A673 (cell line): ENCODE measurements around the gene RAET1E. TPM values are rescaled to one million over a fixed set of nuclear protein-coding genes. Genes with fewer than 3 reads are reported as not detected.
"Not testable (repeated sequence)": the region's sequence is repeated elsewhere in the genome, so short reads cannot be mapped to it uniquely, and the experiment has no call there.

Experiments used
- BruUV-seq: library from RNA; stranded (reverse); fragments of 400-500 nt; replicated peaks from 2 replicates; lab custom pipeline; 2021; lab: Mats Ljungman, UMichigan
- CTCF ChIA-PET: fragments of 300-600 bp; sonication (Branson Sonifier 250); formaldehyde crosslinking; loops from one replicate; lab custom pipeline; 2022; ENCODE audit warnings: antibody characterized with exemption; lab: Charles Lee
- POLR2A ChIA-PET: fragments of 300-600 bp; sonication (Branson Sonifier 250); formaldehyde crosslinking; loops from one replicate; lab custom pipeline; 2022; ENCODE audit warnings: antibody characterized with exemption; ENCODE audit not compliant: low non-redundant PET; lab: Charles Lee
- DNase-seq: peaks from one replicate; pipeline ENCODE4 v3.0.0-alpha.2; 2015; ENCODE audit warnings: low spot score
- H3K27ac ChIP-seq: fragments of 200-600 bp; sonication (generic); 2 replicates; pipeline ENCODE4 v1.5.1; 2016; ENCODE audit warnings: mixed run types, low read depth, mild to moderate bottlenecking, mixed read lengths, antibody characterized with exemption, low read length; ENCODE audit not compliant: poor library complexity, severe bottlenecking
- H3K27me3 ChIP-seq: fragments of 200-600 bp; sonication (generic); replicated peaks from 2 replicates; pipeline ENCODE4 v1.6.1; 2017; ENCODE audit warnings: mixed run types, low read depth, mild to moderate bottlenecking, mixed read lengths, antibody characterized with exemption, low read length; ENCODE audit not compliant: insufficient read depth, poor library complexity
- H3K36me3 ChIP-seq: fragments of 200-600 bp; sonication (generic); 2 replicates; pipeline ENCODE4 v1.6.1; 2016; ENCODE audit warnings: mixed run types, mild to moderate bottlenecking, mixed read lengths, antibody characterized with exemption, low read length; ENCODE audit not compliant: insufficient read depth, poor library complexity, severe bottlenecking
- H3K4me1 ChIP-seq: fragments of 200-600 bp; sonication (generic); 2 replicates; pipeline ENCODE4 v1.6.1; 2017; ENCODE audit warnings: mixed run types, mild to moderate bottlenecking, mixed read lengths, antibody characterized with exemption, low read length; ENCODE audit not compliant: insufficient read depth, poor library complexity, severe bottlenecking
- H3K4me3 ChIP-seq: fragments of 200-600 bp; sonication (generic); 2 replicates; pipeline ENCODE4 v1.5.1; 2016; ENCODE audit warnings: low read depth, mixed run types, mild to moderate bottlenecking, mixed read lengths, low read length; ENCODE audit not compliant: poor library complexity, severe bottlenecking
- H3K9me3 ChIP-seq: fragments of 200-600 bp; sonication (generic); 2 replicates; pipeline ENCODE4 v1.6.1; 2016; ENCODE audit warnings: mixed run types, low read depth, mild to moderate bottlenecking, mixed read lengths, antibody characterized with exemption, low read length; ENCODE audit not compliant: poor library complexity, severe bottlenecking
- CTCF ChIP-seq: fragments of 300-800, 200-600 bp; sonication (generic); conservative IDR thresholded peaks from 2 replicates; pipeline ENCODE4 v1.5.1; 2017; ENCODE audit warnings: low read depth, mild to moderate bottlenecking, antibody characterized with exemption, low read length, moderate library complexity, mixed read lengths
- EZH2 ChIP-seq: fragments of 200-600 bp; sonication (generic); IDR thresholded peaks from 2 replicates; pipeline ENCODE4 v1.6.1; 2017; ENCODE audit warnings: borderline replicate concordance, low read depth, mild to moderate bottlenecking, mixed read lengths, antibody characterized with exemption, low read length; ENCODE audit not compliant: poor library complexity, severe bottlenecking
- intact Hi-C: fragments of 100-400 bp; cut with micrococcal nuclease; formaldehyde crosslinking; loops from one replicate; pipeline ENCODE4 v1.10.0; 2022; ENCODE audit not compliant: unreplicated experiment
- total RNA-seq: library from RNA; stranded (reverse); gene quantifications from 2 replicates; pipeline ENCODE4 v1.2.3, GENCODE V29; 2021

The RAET1E gene
- total RNA-seq, 1 experiment from 2014 or later: 3.2 TPM

GRCh38 chr6:149855741-149856140 lies 42.2 kb downstream of the RAET1E start:
- peaks cover 57% of the 10 kb centered on the region for H3K4me1 ChIP-seq
- TF ChIP-seq EZH2: no peak
- no TSS peak for BruUV-seq
- no peak for DNase-seq
- no peak overlapping the region for H3K27ac ChIP-seq
- ChIA-PET POLR2A (no interaction called here), CTCF (no interaction called here)
- no peaks in the 10 kb centered on the region for H3K9me3 ChIP-seq
- H3K27me3 ChIP-seq: no peaks in the 10 kb centered on the region
- intact Hi-C loops: no loop called here
- H3K4me3 ChIP-seq: no peak overlapping the region
- peaks cover 5% of the 10 kb centered on the region for H3K36me3 ChIP-seq

GRCh38 chr6:149855040-149855654 lies 42.8 kb downstream of the RAET1E start:
- CTCF ChIA-PET: no interaction called here
- intact Hi-C loops: no loop called here
- Histone ChIP-seq H3K4me3 (no peak overlapping the region), H3K9me3 (no peaks in the 10 kb centered on the region), H3K4me1 (peaks cover 61% of the 10 kb centered on the region), H3K36me3 (peaks cover 5% of the 10 kb centered on the region), H3K27me3 (no peaks in the 10 kb centered on the region), H3K27ac (no peak overlapping the region)
- no peak for DNase-seq
- no TSS peak for BruUV-seq
- POLR2A ChIA-PET: no interaction called here
- no peak for TF ChIP-seq CTCF
- no peak for TF ChIP-seq EZH2

GRCh38 chr6:149854532-149854931 lies 43.4 kb downstream of the RAET1E start:
- POLR2A ChIA-PET: no interaction called here
- DNase-seq: no peak
- TF ChIP-seq CTCF (no peak), EZH2 (no peak)
- H3K4me1 ChIP-seq: peaks cover 58% of the 10 kb centered on the region
- intact Hi-C loops: no loop called here
- no peak overlapping the region for H3K4me3 ChIP-seq
- no TSS peak for BruUV-seq
- no peaks in the 10 kb centered on the region for H3K9me3 ChIP-seq
- peaks cover 5% of the 10 kb centered on the region for H3K36me3 ChIP-seq
- CTCF ChIA-PET: no interaction called here
- no peaks in the 10 kb centered on the region for H3K27me3 ChIP-seq
- no peak overlapping the region for H3K27ac ChIP-seq

- intact Hi-C loops, BruUV-seq: not testable (repeated sequence)
- peaks cover 56% of the 10 kb centered on the region for H3K4me1 ChIP-seq
Measured at GRCh38 chr6:149854017-149854416, 43.9 kb downstream of the RAET1E start.

More at GRCh38 chr6:149854017-149854416, 43.9 kb downstream of the RAET1E start:
- H3K27me3 ChIP-seq, H3K9me3 ChIP-seq, H3K36me3 ChIP-seq, POLR2A ChIA-PET, H3K27ac ChIP-seq, CTCF ChIA-PET, H3K4me3 ChIP-seq, DNase-seq: not testable (repeated sequence)
